DND-41 (cell line): Measurements from ENCODE around the gene RASGRF1.

ENCODE experiments used
- CTCF ChIP-seq: IDR thresholded peaks from 2 replicates; pipeline ENCODE4 v1.5.1; 2012; ENCODE audit warnings: borderline replicate concordance, low read length, moderate library complexity, mild to moderate bottlenecking; ENCODE audit not compliant: poor library complexity, severe bottlenecking; ENCODE audit errors: extremely low read depth
- EZH2 ChIP-seq: IDR thresholded peaks from 3 replicates; pipeline ENCODE4 v1.6.1; 2012; ENCODE audit warnings: borderline replicate concordance, low read depth, mild to moderate bottlenecking, moderate library complexity, low read length, inconsistent platforms; ENCODE audit not compliant: severe bottlenecking

GRCh38 chr15:79075256-79075655, 15.3 kb downstream of the RASGRF1 start:
- TF ChIP-seq CTCF (no peak), EZH2 (no peak)
